Activated gamma-delta T cell treated with anti-CD3 and anti-CD28 coated beads, Interleukin-2, amount 50 U/mL, for 16 hours (primary cell): Measurements from ENCODE around the gene FLT1.

ENCODE experiments used
- DNase-seq: peaks from one replicate; pipeline ENCODE4 v3.0.0-alpha.2; 2020; ENCODE audit warnings: low read depth

The FLT1 gene

GRCh38 chr13:28319528-28319927, 175.4 kb downstream of the FLT1 start:
- no peak for DNase-seq

GRCh38 chr13:28318496-28318895, 176.4 kb downstream of the FLT1 start:
- no peak for DNase-seq

GRCh38 chr13:28316836-28317235, 178.1 kb downstream of the FLT1 start:
- DNase-seq = no peak

- no peak for DNase-seq
Observed at GRCh38 chr13:28316129-28316528, 178.8 kb downstream of the FLT1 start.

GRCh38 chr13:28314879-28315278, 180.0 kb downstream of the FLT1 start:
- DNase-seq = no peak

GRCh38 chr13:28313579-28313978, 181.3 kb downstream of the FLT1 start:
- DNase-seq = no peak

GRCh38 chr13:28306325-28306724, 188.6 kb downstream of the FLT1 start:
- DNase-seq = no peak

- DNase-seq = no peak
Observed at GRCh38 chr13:28301839-28302238, 193.1 kb downstream of the FLT1 start.

- DNase-seq = no peak
Observed at GRCh38 chr13:28299916-28300315, 195.0 kb downstream of the FLT1 start.

- DNase-seq = no peak
Observed at GRCh38 chr13:28297341-28297740, 197.6 kb downstream of the FLT1 start.

GRCh38 chr13:28286263-28286662, 208.7 kb downstream of the FLT1 start:
- no peak for DNase-seq

- DNase-seq = no peak
Observed at GRCh38 chr13:28283600-28283999, 211.3 kb downstream of the FLT1 start.

- DNase-seq = no peak
Observed at GRCh38 chr13:28282451-28282850, 212.5 kb downstream of the FLT1 start.

GRCh38 chr13:28273919-28274318, 221.0 kb downstream of the FLT1 start:
- no peak for DNase-seq

- DNase-seq = no peak
Observed at GRCh38 chr13:28271056-28271840, 223.7 kb downstream of the FLT1 start.

- DNase-seq = no peak
Observed at GRCh38 chr13:28268800-28269223, 226.1 kb downstream of the FLT1 start.

GRCh38 chr13:28267497-28267896, 227.4 kb downstream of the FLT1 start:
- DNase-seq = no peak

- DNase-seq = no peak
Observed at GRCh38 chr13:28258417-28258816, 236.5 kb downstream of the FLT1 start.

GRCh38 chr13:28257305-28257704, 237.6 kb downstream of the FLT1 start:
- no peak for DNase-seq

- no peak for DNase-seq
Observed at GRCh38 chr13:28252547-28252946, 242.4 kb downstream of the FLT1 start.

- DNase-seq = no peak
Observed at GRCh38 chr13:28251466-28251865, 243.5 kb downstream of the FLT1 start.

GRCh38 chr13:28250542-28250941, 244.4 kb downstream of the FLT1 start:
- DNase-seq = no peak
